ENCODE data around the gene TBC1D32. TPM values are rescaled to one million over a fixed set of nuclear protein-coding genes. Genes with fewer than 3 reads are reported as not detected.

TBC1D32 gene
- total and polyA plus RNA-seq, 8 donors, result 6.6 to 22.2 (median 15.9) TPM

GRCh38 chr6:121158891-121159290 is 175.4 kb downstream of the TBC1D32 start:
- Histone ChIP-seq H3K36me3 (peaks cover 0 to 25% of the 10 kb centered on the region in 2 donors), H3K9me3 (peaks cover 0 to 17% of the 10 kb centered on the region in 2 donors), H3K27ac (no peak overlapping the region), H3K4me1 (no peaks in the 10 kb centered on the region), H3K27me3 (no peaks in the 10 kb centered on the region), H3K4me3 (no peak overlapping the region)
- intact Hi-C loops (cut with DNase I), result no loop called here
- ATAC-seq (no peak), DNase-seq (no peak)
- no peak for TF ChIP-seq CTCF (IDR thresholded peaks at IDR 0.05)

- TF ChIP-seq CTCF (IDR thresholded peaks at IDR 0.05), result no peak
- Histone ChIP-seq H3K27me3 (no peaks in the 10 kb centered on the region), H3K4me3 (no peak overlapping the region), H3K36me3 (peaks cover 0 to 30% of the 10 kb centered on the region in 2 donors), H3K27ac (no peak overlapping the region), H3K4me1 (no peaks in the 10 kb centered on the region), H3K9me3 (peaks cover 0 to 21% of the 10 kb centered on the region in 2 donors)
- DNase-seq (no peak), ATAC-seq (peak; percentile 55)
- intact Hi-C loops (cut with DNase I), result no loop called here
These were observed 175.8 kb downstream of the TBC1D32 start for GRCh38 chr6:121158438-121158837.

GRCh38 chr6:121157906-121158305 is 176.4 kb downstream of the TBC1D32 start:
- no peaks in the 10 kb centered on the region for H3K4me1 ChIP-seq
- ATAC-seq (no peak), DNase-seq (no peak)
- H3K4me3 ChIP-seq, result no peak overlapping the region
- H3K27ac ChIP-seq, result no peak overlapping the region
- intact Hi-C loops (cut with DNase I), result no loop called here
- no peaks in the 10 kb centered on the region for H3K27me3 ChIP-seq
- TF ChIP-seq CTCF (IDR thresholded peaks at IDR 0.05), result no peak
- H3K9me3 ChIP-seq, result peaks cover 0 to 25% of the 10 kb centered on the region in 2 donors
- peaks cover 0 to 35% of the 10 kb centered on the region in 2 donors for H3K36me3 ChIP-seq

- TF ChIP-seq CTCF (IDR thresholded peaks at IDR 0.05), result no peak
- ATAC-seq, result no peak
- intact Hi-C loops (cut with DNase I), result no loop called here
These were observed 190.8 kb downstream of the TBC1D32 start for GRCh38 chr6:121143476-121143875.

GRCh38 chr6:121142093-121142492 is 192.2 kb downstream of the TBC1D32 start:
- intact Hi-C loops (cut with DNase I), result no loop called here
- Histone ChIP-seq H3K4me1 (no peaks in the 10 kb centered on the region), H3K36me3 (no peaks in the 10 kb centered on the region), H3K27ac (no peak overlapping the region), H3K4me3 (no peak overlapping the region), H3K27me3 (no peaks in the 10 kb centered on the region), H3K9me3 (peaks cover 0 to 12% of the 10 kb centered on the region in 2 donors)
- TF ChIP-seq CTCF (IDR thresholded peaks at IDR 0.05), result no peak
- DNase-seq (no peak), ATAC-seq (no peak)

More at GRCh38 chr6:121143476-121143875, 190.8 kb downstream of the TBC1D32 start:
- Histone ChIP-seq H3K27ac (no peak overlapping the region), H3K9me3 (peaks cover 0 to 17% of the 10 kb centered on the region in 2 donors), H3K4me3 (no peak overlapping the region), H3K4me1 (no peaks in the 10 kb centered on the region), H3K27me3 (no peaks in the 10 kb centered on the region), H3K36me3 (no peaks in the 10 kb centered on the region)
- no peak for DNase-seq
